IMR-90 (cell line): ENCODE data around the gene CLEC20A. TPM values are rescaled to one million over a fixed set of nuclear protein-coding genes. Genes with fewer than 3 reads are reported as not detected.

Experiments used
- ATAC-seq: fragments of 200-7000 bp; cut with Tn5 transposase; 2 replicates; pipeline ENCODE4 v1.9.1; 2020; ENCODE audit warnings: low read depth, mild to moderate bottlenecking, moderate library complexity
- BruUV-seq: library from RNA; stranded (reverse); fragments of 400-500 nt; replicated peaks from 2 replicates; lab custom pipeline; 2021; lab: Mats Ljungman, UMichigan
- CTCF ChIA-PET: fragments of 300-600 bp; formaldehyde crosslinking; extraction: SDS; loops from one replicate; lab custom pipeline; 2021; ENCODE audit warnings: antibody characterized with exemption; lab: Yijun Ruan, JAX
- POLR2A ChIA-PET: fragments of 300-600 bp; sonication (Branson Sonifier 250); formaldehyde crosslinking; loops from one replicate; lab custom pipeline; 2022; ENCODE audit warnings: antibody characterized with exemption; ENCODE audit not compliant: unreplicated experiment; lab: Charles Lee
- DNase-seq: peaks from one replicate; pipeline ENCODE4 v3.0.0; 2013
- H2AFZ ChIP-seq: replicated peaks from 2 replicates; pipeline ENCODE3; 2013; ENCODE audit warnings: low read length, mild to moderate bottlenecking; ENCODE audit not compliant: poor library complexity
- H2AK5ac ChIP-seq: 2 replicates; pipeline ENCODE4 v1.6.1; 2013; ENCODE audit warnings: low read depth, low read length, inconsistent platforms
- H2AK9ac ChIP-seq: replicated peaks from 2 replicates; pipeline ENCODE3; 2013; ENCODE audit warnings: mild to moderate bottlenecking, low read depth, low read length, moderate library complexity; ENCODE audit not compliant: poor library complexity
- H2BK120ac ChIP-seq: 2 replicates; pipeline ENCODE4 v1.6.1; 2013; ENCODE audit warnings: low read depth, low read length, inconsistent platforms
- H2BK15ac ChIP-seq: 3 replicates; pipeline ENCODE4 v1.6.1; 2013; ENCODE audit warnings: low read depth, low read length, inconsistent platforms
- H2BK20ac ChIP-seq: 2 replicates; pipeline ENCODE4 v1.6.1; 2013; ENCODE audit warnings: low read depth, mild to moderate bottlenecking, inconsistent platforms, low read length, moderate library complexity
- H2BK5ac ChIP-seq: 2 replicates; pipeline ENCODE4 v1.6.1; 2013; ENCODE audit warnings: mild to moderate bottlenecking, low read depth, low read length, inconsistent platforms; ENCODE audit not compliant: poor library complexity, severe bottlenecking
- H3K14ac ChIP-seq: replicated peaks from 2 replicates; pipeline ENCODE4 v1.6.1; 2013; ENCODE audit warnings: low read depth, low read length, inconsistent platforms
- H3K18ac ChIP-seq: 2 replicates; pipeline ENCODE4 v1.6.1; 2013; ENCODE audit warnings: low read depth, low read length, control low read depth
- H3K23ac ChIP-seq: 2 replicates; pipeline ENCODE4 v1.6.1; 2013; ENCODE audit warnings: low read depth, low read length, inconsistent platforms
- H3K27ac ChIP-seq: 2 replicates; pipeline ENCODE4 v1.5.1; 2013; ENCODE audit warnings: mild to moderate bottlenecking, control low read depth, low read length; ENCODE audit not compliant: insufficient read depth
- H3K27me3 ChIP-seq: 2 replicates; pipeline ENCODE4 v1.6.1; 2013; ENCODE audit warnings: low read length; ENCODE audit not compliant: control insufficient read depth, insufficient read depth
- H3K36me3 ChIP-seq: 2 replicates; pipeline ENCODE4 v1.6.1; 2013; ENCODE audit warnings: low read length, mixed read lengths; ENCODE audit not compliant: control insufficient read depth, insufficient read depth
- H3K4ac ChIP-seq: 2 replicates; pipeline ENCODE4 v1.6.1; 2013; ENCODE audit warnings: low read depth, low read length, inconsistent platforms
- H3K4me1 ChIP-seq: 2 replicates; pipeline ENCODE4 v1.6.1; 2013; ENCODE audit warnings: low read length, mixed read lengths; ENCODE audit not compliant: control insufficient read depth, insufficient read depth
- H3K4me2 ChIP-seq: 2 replicates; pipeline ENCODE4 v1.6.1; 2013; ENCODE audit warnings: low read depth, mild to moderate bottlenecking, control low read depth, low read length, moderate library complexity
- H3K4me3 ChIP-seq: 2 replicates; pipeline ENCODE4 v1.5.1; 2013; ENCODE audit warnings: low read depth, mild to moderate bottlenecking, control low read depth, low read length, moderate library complexity; ENCODE audit not compliant: insufficient read depth
- H3K56ac ChIP-seq: 2 replicates; pipeline ENCODE4 v1.6.1; 2013; ENCODE audit warnings: low read length, inconsistent platforms; ENCODE audit not compliant: insufficient read depth; ENCODE audit errors: extremely low read depth
- H3K79me1 ChIP-seq, 2 experiments: 2 replicates each; pipeline ENCODE4 v1.6.1; 2013; ENCODE audit warnings: low read length in 2 of 2, inconsistent platforms in 1 of 2, low read depth in 1 of 2
- H3K9ac ChIP-seq: 2 replicates; pipeline ENCODE4 v1.6.1; 2013; ENCODE audit warnings: low read depth, low read length, control low read depth
- H3K9me1 ChIP-seq: 2 replicates; pipeline ENCODE4 v1.6.1; 2013; ENCODE audit warnings: low read length, inconsistent platforms; ENCODE audit not compliant: insufficient read depth
- H3K9me3 ChIP-seq: 2 replicates; pipeline ENCODE4 v1.6.1; 2013; ENCODE audit warnings: low read length; ENCODE audit not compliant: control insufficient read depth, insufficient read depth
- H4K20me1 ChIP-seq: 2 replicates; pipeline ENCODE4 v1.6.1; 2013; ENCODE audit warnings: low read length, inconsistent platforms; ENCODE audit not compliant: insufficient read depth
- H4K5ac ChIP-seq: 2 replicates; pipeline ENCODE4 v1.6.1; 2013; ENCODE audit warnings: mild to moderate bottlenecking, low read depth, low read length, control low read depth
- H4K8ac ChIP-seq, 2 experiments: 2 replicates each; pipeline ENCODE4 v1.6.1; 2013; ENCODE audit warnings: low read depth in 2 of 2, low read length in 2 of 2, control low read depth in 1 of 2, inconsistent platforms in 1 of 2
- H4K91ac ChIP-seq: 2 replicates; pipeline ENCODE4 v1.6.1; 2013; ENCODE audit warnings: low read depth, low read length, inconsistent platforms; ENCODE audit not compliant: insufficient read depth
- BHLHE40 ChIP-seq: fragments of 150-350 bp; IDR thresholded peaks from 2 replicates; pipeline ENCODE4 v1.6.1; 2016; ENCODE audit warnings: mild to moderate bottlenecking, low read depth, low read length
- SMC3 ChIP-seq: fragments of 150-350 bp; IDR thresholded peaks from 2 replicates; pipeline ENCODE4 v1.6.1; 2016; ENCODE audit warnings: low read depth, mild to moderate bottlenecking, antibody characterized with exemption, low read length, moderate library complexity
- WGBS, 2 experiments: methylation state at CpG; one replicate each; pipeline versions ENCODE4 v1.1.5 to v1.1.7; 2013; ENCODE audit warnings: missing lambda C conversion rate in 2 of 2; ENCODE audit not compliant: insufficient read length in 1 of 2; ENCODE audit errors: extremely low coverage in 2 of 2; 5-methylcytosine and 5-hydroxymethylcytosine counted together
- dilution Hi-C: fragments of 300-500 bp; cut with HindIII; formaldehyde crosslinking; loops from one replicate; pipeline ENCODE4 v1.14.3; 2018; ENCODE audit warnings: low sequenced_read_pairs; ENCODE audit not compliant: unreplicated experiment
- in situ Hi-C: fragments of 300-500 bp; cut with MboI; formaldehyde crosslinking; loops from 3 replicates; pipeline ENCODE4 v1.14.3; 2019; ENCODE audit warnings: low sequenced_read_pairs, inconsistent platforms, mixed read lengths
- intact Hi-C: fragments of 100-400 bp; cut with micrococcal nuclease; formaldehyde crosslinking; loops from 2 replicates; pipeline ENCODE4 v1.10.0; 2022
- polyA plus RNA-seq, 3 experiments: library from polyadenylated mRNA; depleted of rRNA; stranded (reverse); fragments of >200 nt; gene quantifications; 2 replicates each; pipeline ENCODE4 v1.2.3, GENCODE V29; 2012; ENCODE audit warnings: low replicate concordance in 1 of 3
- total RNA-seq: library from RNA; depleted of rRNA; stranded (reverse); fragments of >200 nt; gene quantifications from 2 replicates; pipeline ENCODE4 v1.2.3, GENCODE V29; 2012
- TF ChIP-seq, protein P1 (sequence below): conservative IDR thresholded peaks from 2 replicates; pipeline ENCODE4 v1.5.1; 2012; ENCODE audit warnings: mild to moderate bottlenecking, low read depth, low read length, improper control_type of control experiment

Gene CLEC20A
- total and polyA plus RNA-seq, 2 of the 4 experiments (the other 2 are of a cell fraction), result not detected

DNA sequence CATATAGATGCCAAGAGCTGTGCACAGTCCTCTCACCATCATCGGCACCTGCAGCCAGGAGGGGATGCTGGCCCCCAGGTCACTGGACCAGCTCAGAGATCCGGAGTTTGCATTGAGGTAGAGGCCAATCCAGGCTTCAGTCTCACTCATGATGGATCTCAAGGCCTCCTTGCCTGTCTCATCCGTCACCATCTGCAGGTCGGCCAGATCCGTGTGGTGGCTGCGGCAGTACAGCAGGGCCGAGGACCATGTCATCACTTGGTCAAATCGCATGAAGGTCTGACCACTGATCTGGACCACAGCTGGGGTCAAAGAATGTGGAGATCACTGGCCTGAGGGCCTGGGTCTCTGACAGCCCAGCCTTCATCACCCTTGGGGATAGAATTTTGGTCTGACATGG is 6.6 kb downstream of the CLEC20A start:
- ATAC-seq (no peak), DNase-seq (no peak)
- no peak overlapping the region for H3K9ac ChIP-seq
- no peak overlapping the region for H2BK5ac ChIP-seq
- H2BK120ac ChIP-seq, result no peak overlapping the region
- CTCF ChIA-PET, result no interaction called here
- no peak overlapping the region for H3K23ac ChIP-seq
- no peak overlapping the region for H4K91ac ChIP-seq
- no TSS peak for BruUV-seq
- no peak overlapping the region for H3K18ac ChIP-seq
- no peaks in the 10 kb centered on the region for H3K36me3 ChIP-seq
- H2AK9ac ChIP-seq, result no peak overlapping the region
- H3K27ac ChIP-seq, result no peak overlapping the region
- H3K4ac ChIP-seq, result no peak overlapping the region
- no peaks in the 10 kb centered on the region for H3K4me1 ChIP-seq
- no peaks in the 10 kb centered on the region for H3K79me1 ChIP-seq
- dilution Hi-C loops (no loop called here), in situ Hi-C loops (no loop called here), intact Hi-C loops (loop anchor here (10.0 kb wide), 1 partner anchor 535 kb away; no protein-coding TSS in a partner anchor)
- WGBS, 2 experiments, result 94% methylated on average over 8 of the region's 8 CpGs; no CpG with 5 or more reads in 1 of the 2 experiments
- H2BK15ac ChIP-seq, result no peak overlapping the region
- no peak overlapping the region for H4K5ac ChIP-seq
- no peaks in the 10 kb centered on the region for H4K20me1 ChIP-seq
- POLR2A ChIA-PET, result no interaction called here
- TF ChIP-seq, protein P1, sequence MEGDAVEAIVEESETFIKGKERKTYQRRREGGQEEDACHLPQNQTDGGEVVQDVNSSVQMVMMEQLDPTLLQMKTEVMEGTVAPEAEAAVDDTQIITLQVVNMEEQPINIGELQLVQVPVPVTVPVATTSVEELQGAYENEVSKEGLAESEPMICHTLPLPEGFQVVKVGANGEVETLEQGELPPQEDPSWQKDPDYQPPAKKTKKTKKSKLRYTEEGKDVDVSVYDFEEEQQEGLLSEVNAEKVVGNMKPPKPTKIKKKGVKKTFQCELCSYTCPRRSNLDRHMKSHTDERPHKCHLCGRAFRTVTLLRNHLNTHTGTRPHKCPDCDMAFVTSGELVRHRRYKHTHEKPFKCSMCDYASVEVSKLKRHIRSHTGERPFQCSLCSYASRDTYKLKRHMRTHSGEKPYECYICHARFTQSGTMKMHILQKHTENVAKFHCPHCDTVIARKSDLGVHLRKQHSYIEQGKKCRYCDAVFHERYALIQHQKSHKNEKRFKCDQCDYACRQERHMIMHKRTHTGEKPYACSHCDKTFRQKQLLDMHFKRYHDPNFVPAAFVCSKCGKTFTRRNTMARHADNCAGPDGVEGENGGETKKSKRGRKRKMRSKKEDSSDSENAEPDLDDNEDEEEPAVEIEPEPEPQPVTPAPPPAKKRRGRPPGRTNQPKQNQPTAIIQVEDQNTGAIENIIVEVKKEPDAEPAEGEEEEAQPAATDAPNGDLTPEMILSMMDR, result no peak
- TF ChIP-seq BHLHE40, result no peak
- no peak for TF ChIP-seq SMC3
- H2AFZ ChIP-seq, result no peak overlapping the region
- H4K8ac ChIP-seq, result no peak overlapping the region
- no peak overlapping the region for H3K4me3 ChIP-seq
- no peaks in the 10 kb centered on the region for H3K9me1 ChIP-seq
- H2BK20ac ChIP-seq, result no peak overlapping the region
- no peak overlapping the region for H3K4me2 ChIP-seq
- peaks cover 5% of the 10 kb centered on the region; the same call in 1 of the 2 replicates for H3K27me3 ChIP-seq
- H3K14ac ChIP-seq, result no peak overlapping the region
- no peaks in the 10 kb centered on the region for H3K9me3 ChIP-seq
- no peak overlapping the region for H3K56ac ChIP-seq
- no peak overlapping the region for H2AK5ac ChIP-seq
